KMS-11 (cell line): ENCODE data around the gene UBE2E2.

Experiments
- H2AFZ ChIP-seq: fragments of 200-600 bp; sonication (generic); 2 replicates; pipeline ENCODE4 v1.6.1; 2016; ENCODE audit warnings: antibody characterized with exemption, mixed run types, low read depth
- H3K27ac ChIP-seq: fragments of 200-600 bp; sonication (generic); 2 replicates; pipeline ENCODE4 v1.6.1; 2016; ENCODE audit warnings: mild to moderate bottlenecking, mixed run types
- H3K27me3 ChIP-seq: fragments of 200-600 bp; sonication (generic); 2 replicates; pipeline ENCODE4 v1.6.1; 2017; ENCODE audit warnings: mild to moderate bottlenecking, low read depth, mixed run types, moderate library complexity; ENCODE audit not compliant: insufficient read depth
- H3K36me3 ChIP-seq: fragments of 200-600 bp; sonication (generic); 2 replicates; pipeline ENCODE4 v1.6.1; 2017; ENCODE audit warnings: mild to moderate bottlenecking, mixed run types; ENCODE audit not compliant: insufficient read depth
- H3K4me1 ChIP-seq: fragments of 200-600 bp; sonication (generic); 2 replicates; pipeline ENCODE4 v1.6.1; 2016; ENCODE audit warnings: mild to moderate bottlenecking, low read depth, mixed run types; ENCODE audit not compliant: poor library complexity, severe bottlenecking
- H3K4me2 ChIP-seq: fragments of 200-600 bp; sonication (generic); 2 replicates; pipeline ENCODE4 v1.7.0; 2016; ENCODE audit warnings: mild to moderate bottlenecking, mixed run types
- H3K4me3 ChIP-seq: fragments of 200-600 bp; sonication (generic); IDR thresholded peaks from 2 replicates; pipeline ENCODE4 v1.6.1; 2017; ENCODE audit warnings: low read depth, low read length, mixed read lengths; ENCODE audit not compliant: insufficient read depth
- H3K79me2 ChIP-seq: fragments of 200-600 bp; sonication (generic); 2 replicates; pipeline ENCODE4 v1.6.1; 2016; ENCODE audit warnings: low read depth, mixed run types; ENCODE audit not compliant: insufficient read depth
- H3K9ac ChIP-seq: fragments of 200-600 bp; sonication (generic); 2 replicates; pipeline ENCODE4 v1.6.1; 2016; ENCODE audit warnings: mild to moderate bottlenecking, mixed run types
- H4K20me1 ChIP-seq: fragments of 200-600 bp; sonication (generic); 2 replicates; pipeline ENCODE4 v1.6.1; 2016; ENCODE audit warnings: mild to moderate bottlenecking, mixed run types; ENCODE audit not compliant: insufficient read depth
- CTCF ChIP-seq: fragments of 200-600 bp; sonication (generic); conservative IDR thresholded peaks from 2 replicates; pipeline ENCODE4 v1.6.1; 2017; ENCODE audit warnings: low read depth, mild to moderate bottlenecking, antibody characterized with exemption, low read length, moderate library complexity, mixed read lengths

UBE2E2 gene

DNA sequence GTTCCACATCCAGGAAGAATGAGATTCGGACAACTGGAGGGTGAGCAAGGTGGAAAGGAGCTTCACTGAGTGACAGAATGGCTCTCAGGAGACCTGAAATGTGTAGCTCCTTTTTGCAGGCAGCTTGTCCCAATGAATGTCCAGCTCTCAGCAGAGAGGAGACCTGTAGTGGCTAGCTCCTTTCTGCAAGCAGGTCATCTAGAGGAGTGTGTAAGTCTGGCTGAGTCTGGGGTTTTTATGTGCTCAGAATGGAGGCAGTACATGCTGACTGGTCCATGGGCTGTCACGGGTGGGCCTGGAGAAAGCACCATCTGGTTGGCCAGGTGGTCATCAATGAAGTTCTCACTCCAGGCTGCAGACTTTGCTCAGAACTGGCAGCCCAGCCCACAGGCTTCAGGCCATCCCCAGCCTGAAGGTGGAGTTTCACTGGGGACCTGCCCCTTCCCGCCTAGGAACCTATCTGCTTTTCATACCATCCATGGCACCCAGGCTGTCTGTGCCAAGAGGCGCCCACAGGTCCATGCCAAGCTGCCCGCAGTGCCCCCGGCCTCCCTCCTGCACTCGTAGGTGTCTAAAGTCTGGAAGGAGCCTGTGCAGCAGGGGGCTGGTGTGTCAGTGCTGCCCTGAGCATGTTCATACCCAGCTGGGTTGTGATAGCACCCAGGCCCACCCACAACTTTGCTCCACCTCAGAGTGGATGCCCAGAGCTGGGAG is 276.6 kb downstream of the UBE2E2 start:
- H3K36me3 ChIP-seq = no peaks in the 10 kb centered on the region
- H4K20me1 ChIP-seq = no peaks in the 10 kb centered on the region
- no peaks in the 10 kb centered on the region for H3K27me3 ChIP-seq
- no peak for TF ChIP-seq CTCF
- no peak overlapping the region for H3K4me3 ChIP-seq
- peaks cover 2% of the 10 kb centered on the region for H3K4me1 ChIP-seq
- H3K4me2 ChIP-seq = no peak overlapping the region
- no peak overlapping the region for H2AFZ ChIP-seq
- H3K27ac ChIP-seq = no peak overlapping the region
- H3K79me2 ChIP-seq = no peaks in the 10 kb centered on the region; the same call in 1 of the 2 replicates
- no peak overlapping the region for H3K9ac ChIP-seq

GRCh38 chr3:23480329-23480714 is 277.2 kb downstream of the UBE2E2 start:
- no peak for TF ChIP-seq CTCF
- no peaks in the 10 kb centered on the region; the same call in 1 of the 2 replicates for H3K79me2 ChIP-seq
- H3K36me3 ChIP-seq = no peaks in the 10 kb centered on the region

GRCh38 chr3:23481011-23481615 is 278.0 kb downstream of the UBE2E2 start:
- Histone ChIP-seq H3K36me3 (no peaks in the 10 kb centered on the region), H2AFZ (no peak overlapping the region), H3K4me2 (no peak overlapping the region), H3K4me3 (no peak overlapping the region), H3K27me3 (no peaks in the 10 kb centered on the region), H3K4me1 (no peaks in the 10 kb centered on the region), H3K79me2 (no peaks in the 10 kb centered on the region; the same call in 1 of the 2 replicates), H4K20me1 (no peaks in the 10 kb centered on the region), H3K27ac (no peak overlapping the region), H3K9ac (no peak overlapping the region)
- TF ChIP-seq CTCF = no peak

More at GRCh38 chr3:23480329-23480714, 277.2 kb downstream of the UBE2E2 start:
- Histone ChIP-seq H3K4me1 (no peaks in the 10 kb centered on the region), H3K4me3 (no peak overlapping the region), H3K9ac (no peak overlapping the region), H3K4me2 (no peak overlapping the region), H4K20me1 (no peaks in the 10 kb centered on the region), H3K27me3 (no peaks in the 10 kb centered on the region), H3K27ac (no peak overlapping the region), H2AFZ (no peak overlapping the region)

GRCh38 chr3:23481616-23482278 is 278.6 kb downstream of the UBE2E2 start:
- TF ChIP-seq CTCF = no peak
- Histone ChIP-seq H3K4me3 (no peak overlapping the region), H2AFZ (no peak overlapping the region), H4K20me1 (no peaks in the 10 kb centered on the region), H3K36me3 (no peaks in the 10 kb centered on the region), H3K4me1 (no peaks in the 10 kb centered on the region), H3K27ac (no peak overlapping the region), H3K4me2 (no peak overlapping the region), H3K79me2 (no peaks in the 10 kb centered on the region; the same call in 1 of the 2 replicates), H3K9ac (no peak overlapping the region), H3K27me3 (no peaks in the 10 kb centered on the region)
